A204.1 (cell line): ENCODE results near the gene PIH1D1.

Source experiments
- FAIRE-seq: peaks from 2 replicates; lab custom pipeline; 2012; peaks lifted over from hg19 to GRCh38; lab: Jason Lieb, UNC

Gene PIH1D1

DNA sequence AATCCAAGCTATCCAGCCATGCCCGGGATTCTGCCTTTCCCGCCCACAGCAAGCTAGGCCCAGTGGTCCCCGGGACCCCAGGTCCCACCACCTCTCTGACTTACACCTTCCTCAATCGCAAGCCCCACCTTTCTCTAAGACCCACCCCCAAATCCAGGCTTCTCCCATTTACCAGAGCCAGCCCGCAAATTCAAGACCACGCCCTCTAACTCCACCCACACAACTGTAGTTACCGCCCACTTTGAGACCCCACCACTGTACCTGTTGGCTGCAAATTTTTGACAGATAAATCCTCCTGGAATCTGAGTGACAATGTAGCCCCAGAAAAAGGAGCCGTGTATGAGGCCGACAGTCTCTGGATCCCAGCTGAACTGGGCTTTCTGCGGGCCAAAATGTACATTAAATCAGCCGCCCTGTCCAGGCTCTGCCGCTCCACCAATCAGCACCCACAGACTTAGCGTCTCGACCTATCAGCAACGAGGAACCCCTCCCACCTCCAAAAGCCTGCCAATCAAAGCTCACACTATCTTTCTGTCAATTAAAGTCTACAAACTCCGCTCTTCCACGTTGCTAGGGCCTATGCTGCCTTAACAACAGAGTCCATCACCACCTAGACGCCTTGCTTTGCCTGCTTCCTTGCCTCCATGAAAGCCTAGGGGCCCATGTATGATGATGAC, 16.6 kb downstream of the PIH1D1 start:
- no peak for FAIRE-seq

DNA sequence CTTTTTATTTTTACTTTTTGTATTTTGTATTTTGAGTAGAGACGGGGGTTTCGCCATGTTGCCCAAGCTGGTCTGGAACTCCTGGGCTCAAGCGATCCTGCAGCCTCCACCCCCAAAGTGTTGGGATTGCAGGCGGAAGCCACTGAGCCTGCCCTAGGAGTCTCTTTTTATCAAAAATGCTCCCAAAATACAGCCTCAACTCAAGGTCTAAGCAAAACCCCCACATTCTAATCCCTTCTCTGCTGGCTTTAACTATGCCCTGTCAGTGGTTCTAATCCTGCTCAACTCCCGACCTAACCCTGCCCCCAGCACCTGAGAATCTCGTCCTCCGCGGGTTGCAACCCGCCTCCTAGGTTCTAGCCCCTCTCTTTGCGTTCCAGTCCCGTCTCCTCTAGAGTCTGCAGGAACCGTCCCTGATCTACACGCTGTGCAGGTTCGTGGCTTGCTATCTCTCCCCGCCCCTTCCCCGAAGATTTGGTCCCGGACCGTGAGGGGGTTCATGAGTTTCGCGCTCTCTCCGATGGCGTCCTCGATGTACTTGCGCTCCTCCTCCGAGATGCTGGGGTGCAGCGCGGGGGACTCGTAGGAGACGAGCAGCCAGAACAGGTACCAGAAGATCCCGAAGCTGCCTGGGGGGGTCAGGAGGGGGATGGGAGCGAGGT, 18.2 kb downstream of the PIH1D1 start:
- FAIRE-seq, result no peak

DNA sequence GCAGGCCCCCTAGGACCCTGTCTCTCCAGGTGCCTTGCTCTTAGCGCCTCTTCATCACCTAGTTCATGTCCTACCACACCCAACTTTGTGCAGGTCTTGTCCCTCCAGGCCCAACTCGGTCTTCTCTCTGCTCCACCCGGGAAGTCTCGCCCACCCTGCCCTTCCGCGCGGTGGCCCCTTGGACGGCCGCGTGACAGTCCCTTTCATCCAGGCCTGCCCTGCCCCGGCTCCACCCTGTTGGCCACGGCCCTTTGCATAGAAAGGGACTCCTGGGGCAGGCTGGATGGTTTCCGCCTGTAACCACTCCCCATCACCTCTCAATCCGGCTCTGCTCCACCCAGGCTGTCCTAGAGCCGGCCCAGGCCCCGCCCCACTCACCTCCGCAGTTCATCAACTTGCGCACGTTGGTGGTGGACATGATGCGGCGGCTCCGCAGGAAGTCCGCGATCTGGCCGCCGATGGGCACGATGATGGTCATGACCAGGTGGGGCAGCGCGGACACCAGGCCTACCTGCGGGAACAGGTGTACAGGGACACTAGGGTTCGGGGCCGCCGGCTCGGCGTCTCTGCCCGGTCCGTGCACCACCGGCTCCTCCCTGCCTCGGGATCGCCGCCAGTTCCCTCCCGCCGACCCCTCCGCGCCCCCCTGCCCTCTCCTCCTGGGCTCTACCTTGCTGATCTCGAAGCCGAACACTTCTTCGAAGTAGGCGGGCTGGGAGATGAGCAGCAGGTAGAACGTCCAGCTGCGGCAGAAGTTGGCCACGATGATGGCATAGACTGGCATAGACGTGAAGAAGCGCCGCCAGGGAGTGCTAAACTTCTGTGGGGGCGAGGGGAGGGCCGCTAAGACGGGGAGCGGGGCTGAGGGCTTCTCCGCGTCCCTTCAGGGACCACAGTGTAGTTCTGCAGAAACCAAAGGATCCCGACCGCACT, 19.2 kb downstream of the PIH1D1 start:
- FAIRE-seq, result no peak

DNA sequence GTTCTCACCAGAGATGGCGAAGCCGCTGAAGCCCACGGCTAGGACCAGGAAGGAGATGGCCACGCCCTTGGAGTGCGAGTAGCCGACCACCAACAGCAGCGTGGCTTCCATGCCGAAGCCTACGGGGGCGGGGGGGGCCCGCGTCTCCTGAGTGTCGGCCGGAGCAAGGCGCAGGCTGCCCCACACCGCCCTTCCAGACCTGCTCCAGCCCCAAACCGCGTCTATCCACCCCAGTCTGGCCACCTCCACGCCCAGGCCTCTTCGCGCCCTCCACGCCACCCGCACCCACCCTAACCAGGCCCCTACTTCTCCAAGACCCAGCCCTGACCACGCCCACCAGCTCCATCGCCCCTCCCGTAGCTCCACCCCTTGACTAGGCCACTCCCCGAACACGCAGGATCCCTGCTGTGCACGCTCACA, 20.3 kb downstream of the PIH1D1 start:
- FAIRE-seq, result no peak

DNA sequence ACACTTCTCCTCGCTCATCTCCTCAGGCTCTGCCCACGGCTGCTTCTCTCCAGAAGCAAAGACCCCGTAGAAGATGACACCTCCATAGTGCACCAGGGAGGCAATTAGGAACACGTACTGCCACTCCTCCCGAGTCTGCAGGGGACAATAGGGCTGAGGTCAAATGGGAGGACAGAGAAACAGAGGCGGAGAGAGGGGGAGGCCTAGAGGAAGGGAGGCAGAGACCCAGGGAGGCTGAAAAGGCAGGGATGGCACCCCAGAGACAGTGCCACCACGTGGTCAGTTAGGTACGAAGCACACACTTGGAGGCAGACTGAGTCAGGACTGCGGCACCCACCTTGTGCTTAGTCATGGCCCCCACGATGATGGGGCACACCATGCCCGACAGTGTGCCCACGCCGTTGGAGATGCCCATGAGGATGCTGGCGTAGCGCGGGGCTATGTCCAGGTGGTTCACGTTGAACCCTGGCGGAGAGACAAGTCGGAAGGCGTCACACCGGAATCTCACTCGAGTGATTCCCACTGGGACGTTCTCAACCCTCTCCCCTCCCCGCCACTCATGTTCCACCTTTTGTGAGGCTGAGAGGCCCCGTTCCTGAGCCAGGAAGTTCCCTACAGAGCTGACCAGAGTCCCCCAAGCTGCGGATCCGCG, 20.8 kb downstream of the PIH1D1 start:
- no peak for FAIRE-seq

DNA sequence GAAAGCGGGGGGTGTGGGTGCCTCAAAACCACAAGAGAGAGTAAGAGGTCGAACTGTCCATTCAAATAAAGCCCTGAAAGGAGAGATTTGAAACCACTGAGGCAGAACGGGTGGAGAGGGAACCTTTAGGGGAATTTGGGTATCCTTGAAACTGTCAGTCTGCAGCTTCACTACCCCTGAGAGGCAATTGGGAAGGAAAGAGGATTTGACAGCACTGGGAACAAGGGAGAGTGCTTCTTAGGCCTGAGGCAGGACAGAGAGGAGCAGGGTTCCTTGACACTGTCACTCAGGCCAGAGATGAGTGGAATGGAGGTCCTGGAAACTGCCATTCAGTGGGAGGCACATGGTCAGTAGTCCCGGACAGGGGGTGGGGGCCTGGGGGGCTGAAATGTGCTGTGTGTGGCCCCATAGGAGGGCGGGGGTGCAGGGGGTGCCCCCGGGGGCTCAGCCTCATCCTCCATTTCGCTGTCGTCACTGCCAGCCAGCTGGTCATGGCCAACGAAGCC, 21.4 kb downstream of the PIH1D1 start:
- FAIRE-seq, result no peak

DNA sequence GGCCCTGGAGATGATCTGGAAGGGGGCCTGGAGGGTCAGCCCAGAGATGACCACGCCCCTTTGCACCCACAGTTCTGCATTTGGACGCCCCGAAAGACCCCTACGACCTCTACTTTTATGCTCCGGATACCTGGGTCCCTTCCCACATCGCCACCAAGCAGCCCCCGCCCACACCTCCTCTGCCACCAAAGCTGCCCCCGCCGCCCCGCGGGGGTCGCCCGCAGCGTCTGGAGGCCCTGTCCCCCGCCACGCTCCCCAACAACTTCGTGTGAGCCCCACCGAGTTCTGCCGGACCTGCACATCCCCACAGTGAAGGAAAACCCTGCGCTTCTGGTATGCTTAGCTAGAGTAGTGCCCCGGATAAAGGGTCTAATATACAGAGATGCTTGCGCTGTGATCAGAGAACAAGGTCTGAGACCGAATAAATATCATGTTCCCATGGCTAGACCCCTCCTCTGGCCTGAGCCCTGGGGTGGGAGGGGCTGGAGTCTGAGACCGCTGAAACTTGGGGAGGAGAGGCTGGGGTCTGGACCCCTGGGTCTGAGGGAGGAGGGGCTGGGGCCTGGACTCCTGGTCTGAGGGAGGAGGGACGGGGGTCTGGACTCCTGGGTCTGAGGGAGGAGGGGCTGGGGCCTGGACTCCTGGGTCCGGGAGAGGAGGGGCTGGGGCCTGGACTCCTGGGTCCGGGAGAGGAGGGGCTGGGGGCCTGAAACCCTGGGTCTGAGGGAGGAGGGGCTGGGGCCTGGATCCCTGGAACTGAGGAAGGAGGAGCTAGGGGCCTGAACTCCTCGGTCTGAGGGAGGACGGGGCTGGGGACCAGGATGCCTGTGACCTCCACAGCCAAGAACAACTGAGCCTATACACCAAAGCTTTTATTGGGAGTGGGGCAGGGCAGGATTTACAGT, 22.8 kb downstream of the PIH1D1 start:
- FAIRE-seq, result no peak

DNA sequence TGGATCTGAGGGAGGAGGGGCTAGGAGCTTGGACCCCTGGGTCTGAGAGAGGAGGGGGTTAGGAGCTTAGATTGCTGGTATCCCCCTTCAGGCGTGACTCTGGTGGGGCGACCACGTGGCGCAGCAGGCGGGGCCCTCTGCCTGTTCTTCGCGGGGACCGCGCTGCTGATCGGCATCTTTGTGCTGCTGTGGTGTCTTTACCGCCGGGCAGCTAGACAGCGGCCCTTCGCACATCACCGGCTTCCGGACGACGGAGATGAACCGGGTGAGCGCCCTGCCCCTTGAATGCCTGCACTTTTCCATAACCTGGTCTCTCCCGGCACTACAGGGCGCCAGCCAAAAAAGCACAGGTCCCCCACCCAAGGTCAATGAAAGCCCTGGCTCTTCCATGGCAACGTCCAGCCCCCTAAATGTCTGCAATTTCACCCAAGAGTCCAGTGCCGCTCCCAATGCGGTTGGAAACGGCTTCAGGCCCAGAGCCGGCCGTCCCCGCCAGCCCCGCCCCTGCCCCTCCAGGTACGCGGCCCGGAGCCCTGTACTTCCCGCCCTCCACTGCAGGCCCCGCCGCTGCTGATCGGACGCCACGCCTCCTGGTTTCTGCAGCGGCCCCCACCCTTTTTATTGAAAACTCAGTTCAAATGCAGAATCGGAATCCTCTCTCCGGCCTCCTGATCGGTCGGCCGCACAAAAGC, 23.6 kb downstream of the PIH1D1 start:
- no peak for FAIRE-seq

DNA sequence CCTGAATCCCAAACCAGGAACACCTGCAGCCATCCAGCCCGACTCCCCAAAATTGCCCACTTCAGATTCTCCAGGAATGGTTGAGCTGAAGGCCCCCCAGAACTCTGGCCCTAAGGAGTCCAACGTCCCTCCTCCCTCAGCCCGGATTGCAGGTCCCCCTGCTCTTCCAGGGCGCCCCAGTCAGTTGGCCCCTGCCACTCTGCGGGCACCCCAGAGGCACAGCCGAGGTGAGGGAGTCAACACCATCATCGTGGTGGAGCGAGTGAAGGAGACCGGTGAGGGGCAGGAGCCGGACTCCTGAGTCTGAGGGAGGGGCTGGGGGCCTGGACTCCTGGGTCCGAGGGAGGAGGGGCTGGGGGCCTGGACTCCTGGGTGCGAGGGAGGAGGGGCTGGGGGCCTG, 24.3 kb downstream of the PIH1D1 start:
- no peak for FAIRE-seq

DNA sequence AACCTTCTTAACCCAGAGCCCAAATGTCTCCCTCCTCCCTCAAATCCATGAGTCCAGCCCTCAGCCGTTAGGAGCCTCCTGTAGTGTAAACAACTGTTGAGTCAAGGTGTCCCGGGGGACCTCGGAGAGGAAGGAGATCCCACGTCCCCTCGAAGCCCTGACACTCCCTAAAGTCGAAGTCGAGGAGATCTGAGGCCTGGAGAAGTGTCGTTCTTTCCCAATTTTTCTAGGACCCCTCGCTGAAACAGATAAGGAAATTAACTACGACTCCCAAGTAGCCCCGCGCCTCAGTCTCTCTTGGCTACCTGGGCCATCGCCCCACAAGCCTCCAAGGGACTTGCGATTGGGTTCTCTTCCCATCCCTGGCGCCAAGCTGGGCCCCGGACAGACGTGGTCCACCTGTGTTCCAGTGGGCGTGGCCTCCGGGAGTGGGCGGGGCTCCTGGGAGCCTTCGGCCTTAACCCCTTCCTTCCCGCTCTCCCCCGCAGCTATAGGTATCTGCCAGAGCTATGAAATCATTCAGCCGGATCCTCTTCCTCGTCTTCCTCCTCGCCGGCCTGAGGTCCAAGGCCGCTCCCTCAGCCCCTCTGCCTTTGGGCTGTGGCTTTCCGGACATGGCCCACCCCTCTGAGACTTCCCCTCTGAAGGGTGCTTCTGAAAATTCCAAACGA, 25.6 kb downstream of the PIH1D1 start:
- no peak for FAIRE-seq

DNA sequence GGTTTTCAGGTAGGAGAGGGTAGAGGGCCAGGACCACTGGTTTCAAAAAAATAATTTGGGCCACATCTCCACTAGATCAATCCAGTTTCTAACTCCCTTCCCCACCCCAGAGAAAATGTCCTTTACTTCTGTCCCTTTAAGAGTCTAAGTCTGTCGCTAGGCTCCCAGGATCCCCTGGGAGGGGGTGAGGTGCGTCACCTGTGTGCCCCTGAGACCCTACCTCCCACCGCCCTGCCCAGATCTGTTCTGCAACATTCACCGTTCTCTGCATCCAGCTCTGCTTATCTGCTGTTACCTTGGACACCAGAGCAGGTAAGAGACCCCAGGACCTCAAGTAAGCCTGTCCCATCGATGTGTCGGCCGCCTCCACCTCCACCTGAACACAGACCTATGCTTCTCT, 26.4 kb downstream of the PIH1D1 start, which contains the start of gene GFY:
TSS of gene GFY (plus strand) at position 211 of the 400 bp plus-strand sequence. CDS start 1,043 bp downstream, outside the sequence.
- no peak for FAIRE-seq

DNA sequence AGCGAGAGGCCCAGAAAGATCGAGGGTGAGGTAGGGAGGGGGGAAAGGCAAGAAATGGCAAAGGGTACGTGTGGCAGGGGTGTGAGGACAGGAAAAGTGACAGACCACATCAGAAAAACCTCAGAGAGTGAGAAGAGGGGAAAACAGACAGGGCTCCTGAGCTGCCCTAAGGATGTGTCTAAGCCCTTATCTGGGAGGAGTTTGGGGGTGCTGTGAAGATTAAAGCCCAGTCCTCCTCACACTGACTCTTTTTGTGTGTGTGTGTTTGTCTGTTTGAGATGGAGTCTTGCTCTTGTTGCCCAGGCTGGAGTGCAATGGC, 27.7 kb downstream of the PIH1D1 start:
- no peak for FAIRE-seq

DNA sequence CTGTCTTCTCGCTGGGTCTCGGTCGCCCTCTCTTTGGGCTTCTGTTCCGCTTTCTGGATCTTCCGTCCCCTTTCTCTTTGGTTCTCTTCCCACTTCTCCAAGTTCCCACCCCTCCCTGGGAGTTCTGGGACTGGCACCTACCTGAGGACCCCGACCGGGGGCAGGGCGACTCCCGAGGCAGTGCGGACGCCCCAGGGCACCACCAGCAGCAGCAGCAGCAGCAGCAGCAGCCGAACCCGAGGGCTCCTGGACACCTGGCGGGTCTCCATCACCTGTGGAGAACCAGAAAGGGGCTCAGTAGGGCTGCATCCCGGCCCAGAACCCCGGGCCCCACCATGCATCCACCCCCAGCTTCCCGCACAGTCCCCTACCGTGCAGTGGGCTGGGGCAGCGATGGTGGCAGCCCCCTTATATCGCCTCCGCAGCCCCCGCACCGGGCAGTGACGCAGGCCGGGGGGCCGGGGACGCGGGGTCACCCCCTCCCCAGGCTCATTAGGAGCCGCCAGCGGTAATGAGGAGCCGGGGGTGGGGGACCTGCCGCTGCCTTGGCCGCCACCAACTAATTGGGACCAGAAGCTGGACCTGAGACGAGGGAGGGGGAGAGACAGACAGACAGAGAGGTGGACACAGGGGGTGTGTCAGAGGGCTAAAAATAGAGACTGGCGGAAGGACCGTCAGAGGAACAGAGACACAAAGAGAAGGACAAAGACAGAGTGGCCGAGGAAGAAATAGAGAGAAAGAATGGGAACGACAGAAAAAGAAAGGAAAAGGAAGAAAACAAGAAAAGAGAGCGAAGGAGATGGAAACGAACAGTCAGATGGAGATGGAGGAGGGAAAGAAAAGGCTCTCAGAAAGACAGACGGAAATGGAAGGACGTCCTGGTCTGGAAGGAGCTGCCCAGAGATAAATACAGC, 28.3 kb downstream of the PIH1D1 start, which contains the start of gene PTH2:
TSS of gene PTH2 (minus strand) at position 371 of the 914 bp plus-strand sequence. CDS start at position 269, 102 bp downstream.
- no peak for FAIRE-seq

DNA sequence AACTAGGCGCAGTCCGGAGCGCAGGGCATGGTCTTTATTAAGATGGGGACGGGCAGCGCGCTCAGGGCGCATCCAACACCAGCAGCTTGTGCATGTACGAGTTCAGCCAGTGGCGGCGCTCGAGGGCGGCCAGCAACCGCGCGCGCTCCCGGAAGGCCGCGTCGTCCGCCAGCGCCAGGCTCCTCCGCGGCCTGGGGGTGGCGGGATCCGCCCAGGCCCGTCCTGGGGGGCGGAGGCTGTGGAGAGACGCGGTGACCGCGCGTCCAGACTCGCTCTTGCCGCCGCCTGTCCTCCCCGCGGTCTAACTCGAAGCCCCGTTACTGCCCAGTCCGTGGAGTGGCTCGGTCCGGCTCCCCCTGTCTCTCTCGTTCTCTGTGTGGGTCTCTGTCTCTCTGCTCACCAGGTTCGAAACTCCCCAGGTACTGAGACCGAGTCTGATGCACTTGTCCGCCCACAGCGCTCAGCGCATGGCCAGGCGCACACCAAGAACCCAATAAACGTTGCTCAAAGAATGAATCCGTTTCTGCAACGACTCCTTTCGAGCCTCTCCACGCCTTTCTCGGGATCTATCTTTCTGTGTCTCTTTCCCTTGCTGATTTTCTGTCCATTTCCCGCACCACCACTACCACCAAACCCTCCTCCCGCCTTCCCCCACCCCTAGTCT, 29.1 kb downstream of the PIH1D1 start:
- FAIRE-seq, result no peak

DNA sequence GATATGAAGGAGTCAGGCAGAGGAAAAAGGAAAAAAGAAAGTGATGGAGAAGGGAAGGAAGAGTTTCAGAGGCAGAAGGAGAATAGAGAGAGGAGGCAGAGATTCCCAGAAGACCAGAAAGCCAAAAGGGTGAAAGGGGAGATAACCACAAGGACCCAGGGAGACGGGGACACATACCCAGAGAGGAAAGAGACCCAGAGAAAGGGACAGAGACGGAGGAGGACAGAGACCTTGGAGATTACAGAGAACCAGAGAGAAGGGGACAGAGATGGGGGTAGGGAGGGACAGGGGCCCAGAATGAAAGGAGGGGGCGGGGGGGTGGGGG, 29.8 kb downstream of the PIH1D1 start:
- FAIRE-seq, result no peak

DNA sequence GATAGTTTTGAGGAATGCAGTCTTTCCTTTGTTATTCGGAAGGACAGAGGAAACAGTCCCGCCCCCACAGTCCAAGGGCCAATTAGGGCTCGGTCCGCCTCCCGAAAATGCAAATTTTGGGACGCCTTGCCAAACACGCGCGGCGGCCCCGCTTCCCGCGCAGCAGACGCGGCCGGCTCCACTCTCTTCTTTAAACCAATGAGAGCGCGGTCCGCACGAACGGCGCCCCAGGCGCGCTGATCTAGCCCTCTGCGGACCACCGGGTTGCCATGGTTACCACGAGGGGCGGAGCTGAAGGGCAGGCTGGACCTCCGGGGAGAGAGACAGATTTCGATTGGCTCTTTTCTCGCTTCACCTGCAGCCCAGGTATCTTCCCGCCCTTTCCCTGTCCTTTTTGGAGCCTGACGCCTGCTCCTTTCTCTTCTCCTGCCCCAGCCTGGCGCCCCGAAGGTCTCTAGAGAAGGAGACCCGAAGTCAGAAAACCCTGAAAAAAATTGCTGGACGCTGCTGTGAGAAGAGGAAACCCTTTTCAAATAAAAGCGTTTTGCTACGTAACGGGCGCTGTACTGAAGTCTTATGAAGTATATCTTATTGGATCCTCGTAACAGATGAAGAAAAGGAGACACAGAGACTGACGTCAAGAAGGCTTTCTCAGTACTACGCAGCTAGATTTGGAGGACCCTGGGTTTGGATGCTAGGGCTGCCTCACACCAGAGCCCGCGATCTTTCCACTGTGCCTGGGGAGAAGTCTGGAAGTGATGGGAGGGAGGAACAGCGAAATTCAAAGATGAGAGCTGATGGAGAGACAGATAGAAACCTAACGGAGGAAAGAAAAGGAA, 30.4 kb downstream of the PIH1D1 start:
- no peak for FAIRE-seq

DNA sequence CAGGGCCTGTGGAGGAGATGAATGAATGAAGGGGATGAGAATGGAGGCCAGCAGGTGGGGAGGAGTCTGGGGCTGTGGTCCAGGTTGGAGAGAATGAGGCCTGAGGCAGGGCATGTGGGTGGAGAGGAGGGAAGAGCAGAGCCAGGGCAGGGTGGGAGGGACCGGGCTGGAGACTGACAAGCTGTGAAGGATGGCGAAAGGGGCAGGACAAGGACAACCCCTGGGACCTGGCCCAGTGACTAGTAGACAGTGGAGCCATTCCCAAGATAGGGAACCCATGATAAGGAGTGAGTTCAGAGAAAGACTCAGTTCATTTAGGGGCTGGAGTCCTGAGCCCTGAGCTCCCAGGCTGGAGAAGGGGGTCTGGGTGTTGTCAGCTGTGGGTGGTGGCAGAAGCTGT, 31.4 kb downstream of the PIH1D1 start:
- FAIRE-seq, result no peak

DNA sequence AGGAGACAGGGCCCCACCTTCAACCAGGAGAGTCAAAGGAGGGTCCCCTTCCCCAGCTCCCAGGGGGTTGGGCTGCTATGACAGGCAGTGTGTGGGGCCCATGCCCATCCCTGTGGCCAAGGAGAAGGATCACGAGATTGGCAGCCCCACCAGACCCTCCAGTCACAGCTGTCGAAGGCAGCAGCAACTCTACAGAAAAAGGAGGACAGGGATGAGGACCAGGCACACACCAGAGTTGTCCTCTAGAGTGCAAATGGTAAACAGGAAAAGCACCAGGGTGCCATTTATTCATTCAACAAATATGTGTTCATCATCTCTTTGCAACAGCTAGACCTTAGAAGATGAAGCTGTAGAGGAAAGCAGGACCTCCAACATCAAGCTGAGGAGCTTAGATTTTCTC, 32.4 kb downstream of the PIH1D1 start:
- no peak for FAIRE-seq
